T-helper 1 cell treated with Interleukin-12 subunit alpha and Interleukin-12 subunit beta and Interleukin-4 antibody, amounts not matched to agents 30 ng/mL and 1 ng/mL, for 36 hours (primary cell): ENCODE data around the gene LMF2. TPM values are rescaled to one million over a fixed set of nuclear protein-coding genes. Genes with fewer than 3 reads are reported as not detected.
"Not testable (repeated sequence)": the region's sequence is repeated elsewhere in the genome, so short reads cannot be mapped to it uniquely, and the experiment has no call there.

ENCODE experiments used
- intact Hi-C: fragments of 100-400 bp; cut with micrococcal nuclease; formaldehyde crosslinking; loops from one replicate; pipeline ENCODE4 v1.15.1; 2024
- total RNA-seq: library from RNA; stranded (reverse); gene quantifications from 2 replicates; pipeline ENCODE4 v1.2.3, GENCODE V29; 2022

Gene LMF2
- total RNA-seq, 1 donor from 2014 or later = 124 TPM

DNA sequence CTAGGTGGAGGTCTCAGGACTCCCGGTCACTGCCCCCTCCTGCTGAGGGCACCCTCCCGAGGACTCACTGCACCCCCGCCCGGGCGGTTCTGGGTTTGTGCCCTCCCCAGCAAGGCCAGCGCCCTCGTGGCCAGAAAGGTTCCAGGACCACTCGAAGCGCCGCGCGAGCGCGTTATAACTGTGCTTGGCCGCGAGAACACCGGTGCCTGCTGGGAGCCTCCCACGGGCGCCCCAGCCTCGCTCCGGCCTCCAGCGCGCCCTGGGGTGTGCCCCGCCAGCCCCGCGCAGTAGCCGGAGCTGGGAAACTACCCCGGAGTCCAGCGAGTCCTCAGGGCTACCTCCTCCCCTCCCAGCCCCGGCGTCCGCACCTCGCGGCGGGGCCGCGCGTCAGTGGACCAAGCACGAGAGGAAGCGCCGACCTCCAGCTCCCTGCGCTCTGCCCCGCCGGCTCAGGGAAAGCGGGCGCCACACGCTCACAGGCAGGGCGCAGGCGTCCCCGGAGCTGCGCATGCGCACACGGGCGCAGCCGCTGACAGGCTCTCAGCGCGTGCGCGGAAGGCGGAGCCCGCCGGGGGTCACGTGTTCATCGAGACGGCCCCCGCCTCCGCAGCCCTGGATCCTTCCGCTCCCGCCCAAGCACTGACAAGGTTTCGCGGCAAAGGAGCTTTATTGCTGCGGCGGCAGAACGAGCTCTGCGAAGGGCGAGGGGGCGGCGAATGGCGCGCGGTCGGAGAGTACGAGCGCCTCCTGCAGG lies 17.8 kb upstream of the LMF2 start, which contains the start of gene SCO2:
SCO2 (minus strand) TSS at position 495 of the 754 bp plus-strand sequence. CDS start 1,187 bp downstream, outside the sequence.
- intact Hi-C loops = loop anchor here (1.0 to 5.0 kb wide), 6 partner anchors 17 to 563 kb away; partner anchors contain the start of genes CHKB, NCAPH2 and PIM3

DNA sequence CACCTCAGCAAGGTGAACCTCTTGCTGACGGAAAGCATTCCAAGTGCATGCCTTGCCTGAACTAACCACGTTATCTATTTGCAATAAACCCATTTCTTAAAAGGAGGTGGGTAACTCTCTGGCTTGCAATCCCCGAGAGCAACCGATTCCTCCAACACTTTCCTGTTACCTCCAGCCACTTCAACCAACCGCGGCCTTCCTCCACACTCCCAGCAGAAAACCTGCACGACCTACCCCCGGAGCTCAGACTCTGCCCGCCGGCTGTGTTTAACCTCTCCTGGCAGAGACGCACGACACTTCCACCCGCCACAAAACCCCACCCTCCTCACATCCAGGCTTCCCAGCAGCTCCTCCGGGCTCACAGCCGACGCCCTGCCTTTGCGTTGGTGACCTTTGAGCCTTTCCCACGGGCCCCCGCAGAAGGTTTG lies 17.2 kb upstream of the LMF2 start:
- intact Hi-C loops = loop anchor here (1.0 to 5.0 kb wide), 6 partner anchors 16 to 562 kb away; partner anchors contain the start of genes CHKB, NCAPH2 and PIM3

DNA sequence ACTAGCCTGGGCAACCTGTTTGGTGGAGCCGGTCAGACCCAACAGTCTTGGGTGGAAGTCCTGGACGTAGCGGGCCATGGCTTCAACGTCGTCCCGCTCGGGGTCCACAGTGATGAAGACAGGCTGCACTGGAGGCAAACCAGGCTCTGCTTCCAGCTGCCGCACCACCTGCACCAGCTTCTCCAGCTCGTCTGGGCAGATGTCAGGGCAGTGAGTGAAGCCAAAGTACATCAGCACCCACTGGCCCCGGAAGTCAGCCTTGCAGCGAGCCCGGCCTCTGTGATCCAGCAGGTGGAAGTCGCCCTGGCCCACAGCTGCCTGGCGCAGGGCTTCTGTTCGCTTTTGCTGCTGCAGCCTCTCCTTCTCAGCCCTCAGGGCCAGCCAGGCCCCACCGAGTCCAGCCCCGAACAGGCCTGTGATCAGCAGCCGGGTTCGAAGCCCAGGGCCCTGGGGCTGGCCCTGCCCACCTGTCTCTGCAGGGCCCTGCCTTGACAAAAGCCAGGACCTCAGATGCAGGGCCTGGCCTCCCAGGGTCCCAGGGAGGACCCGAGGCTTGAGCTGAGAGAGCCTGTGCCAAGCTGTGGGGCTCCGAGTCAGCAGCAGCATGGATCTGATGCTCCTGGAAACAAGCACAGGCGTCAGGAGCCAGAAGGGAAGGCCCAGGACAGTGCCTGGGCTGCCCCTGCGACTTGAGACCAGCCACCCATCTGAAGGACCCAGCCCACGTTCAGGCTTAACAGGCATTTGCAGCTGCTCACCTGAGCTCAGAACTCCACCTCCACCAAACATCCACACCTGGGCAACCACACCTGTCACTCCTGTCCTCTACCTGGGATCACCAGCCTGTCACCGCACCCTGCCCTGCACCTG lies 16.5 kb upstream of the LMF2 start:
- intact Hi-C loops = no loop called here

DNA sequence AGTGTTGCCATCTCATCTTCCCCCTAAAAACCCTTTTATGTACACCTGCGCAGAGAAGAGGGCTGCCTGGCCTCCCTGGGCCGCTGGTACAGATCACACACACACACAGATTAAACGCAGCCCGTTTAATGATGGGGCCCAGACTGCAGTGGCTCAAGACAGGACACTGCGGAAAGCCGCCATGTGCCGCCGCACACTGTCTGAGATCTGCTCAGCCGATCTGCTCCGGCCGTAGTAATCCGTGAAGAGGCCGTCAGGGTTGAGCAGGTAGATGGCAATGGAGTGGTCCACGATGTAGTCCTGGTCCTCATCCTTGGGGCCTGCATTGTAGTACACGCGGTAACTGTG lies 15.9 kb upstream of the LMF2 start:
- intact Hi-C loops = no loop called here

DNA sequence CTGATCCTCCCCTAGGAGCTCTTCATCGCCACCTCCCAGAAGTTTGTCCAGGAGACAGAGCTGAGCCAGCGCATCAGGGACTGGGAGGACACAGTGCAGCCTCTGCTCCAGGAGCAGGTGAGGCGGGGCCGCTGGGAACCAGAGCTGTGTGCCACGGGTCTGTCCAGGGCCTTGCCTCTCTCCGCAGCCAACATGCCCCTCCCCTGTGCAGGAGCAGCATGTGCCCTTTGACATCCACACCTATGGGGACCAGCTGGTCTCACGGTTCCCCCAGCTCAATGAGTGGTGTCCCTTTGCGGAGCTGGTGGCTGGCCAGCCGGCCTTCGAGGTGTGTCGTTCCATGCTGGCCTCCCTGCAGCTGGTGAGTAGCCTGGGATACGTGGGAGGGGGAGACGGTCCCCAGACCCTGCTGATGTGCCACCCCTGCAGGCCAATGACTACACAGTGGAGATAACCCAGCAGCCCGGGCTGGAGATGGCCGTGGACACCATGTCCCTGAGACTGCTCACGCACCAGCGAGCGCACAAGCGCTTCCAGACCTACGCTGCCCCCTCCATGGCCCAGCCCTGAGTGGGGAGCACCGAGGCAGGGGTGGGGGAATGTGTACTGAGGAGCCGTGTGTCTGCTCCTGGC lies 15.4 kb upstream of the LMF2 start:
- intact Hi-C loops = no loop called here

DNA sequence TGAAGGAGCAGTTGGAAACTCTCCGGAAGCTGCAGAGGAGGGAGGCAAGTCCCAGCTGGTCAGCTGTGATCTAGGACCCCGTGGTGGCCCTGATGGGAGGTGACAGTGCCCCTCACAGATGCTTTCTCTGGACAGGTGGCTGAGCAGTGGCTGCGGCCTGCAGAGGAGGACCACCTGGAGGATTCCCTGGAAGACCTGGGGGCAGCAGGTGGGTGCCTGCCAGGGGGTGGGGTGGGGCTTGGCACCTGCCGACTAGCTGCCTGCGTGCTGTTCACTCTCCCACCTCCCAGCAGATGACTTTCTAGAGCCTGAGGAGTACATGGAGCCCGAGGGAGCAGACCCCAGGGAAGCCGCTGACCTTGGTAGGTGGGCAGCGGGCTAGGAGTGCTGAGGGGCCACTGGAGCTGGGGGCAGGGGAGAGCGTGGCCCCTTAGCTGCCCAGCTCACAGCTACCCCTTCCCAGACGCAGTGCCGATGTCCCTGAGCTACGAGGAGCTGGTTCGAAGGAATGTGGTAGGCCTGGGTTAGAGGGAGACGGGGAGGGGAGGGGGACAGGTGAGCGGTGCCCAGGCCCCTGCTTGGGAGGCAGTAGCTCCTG lies 14.8 kb upstream of the LMF2 start:
- intact Hi-C loops = no loop called here

DNA sequence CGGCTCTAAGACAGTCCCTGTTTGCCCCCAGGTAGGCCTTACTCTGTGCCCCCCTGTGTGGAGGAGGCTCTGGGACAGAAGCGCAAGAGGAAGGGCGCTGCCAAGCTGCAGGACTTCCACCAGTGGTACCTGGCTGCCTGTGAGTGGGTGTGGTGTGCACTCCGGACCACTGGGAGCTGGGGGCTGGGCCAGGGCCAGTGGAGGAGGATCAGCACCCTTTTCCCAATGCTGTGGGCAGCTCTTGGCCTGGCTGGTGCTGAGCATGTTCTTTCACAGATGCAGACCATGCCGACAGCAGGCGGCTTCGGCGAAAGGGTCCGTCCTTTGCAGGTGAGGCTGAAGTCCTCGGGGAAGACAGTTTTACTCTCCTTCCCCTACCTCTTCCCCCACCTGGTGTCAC lies 14.2 kb upstream of the LMF2 start:
- intact Hi-C loops = no loop called here

DNA sequence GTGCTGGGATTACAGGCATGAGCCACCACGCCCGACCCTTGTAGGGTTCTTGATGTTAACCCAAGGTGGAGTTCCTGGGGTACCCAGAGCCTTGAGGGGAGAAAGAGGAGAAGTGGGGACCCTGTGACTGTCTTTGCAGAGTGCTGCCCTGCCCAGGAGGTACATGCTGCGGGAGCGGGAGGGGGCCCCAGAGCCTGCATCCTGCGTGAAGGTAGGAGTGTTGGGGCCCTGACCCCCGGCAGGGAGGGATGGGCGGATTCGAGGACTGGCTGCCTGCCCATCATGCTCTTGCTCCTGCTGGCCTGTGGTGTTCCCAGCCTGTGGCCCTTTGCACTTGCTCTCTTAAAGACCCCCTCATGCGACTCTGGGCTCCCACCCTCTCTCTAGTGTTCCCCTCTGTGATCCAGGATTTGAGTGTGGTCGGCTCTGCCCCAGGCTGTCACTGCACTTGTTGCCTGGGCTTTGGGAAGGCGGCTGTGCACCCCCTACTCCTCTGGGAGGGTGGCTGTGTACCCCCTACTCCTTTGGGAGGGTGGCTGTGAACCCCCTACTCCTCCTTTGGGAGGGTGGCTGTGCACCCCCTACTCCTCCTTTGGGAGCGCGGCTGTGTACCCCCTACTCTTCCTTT lies 13.4 kb upstream of the LMF2 start:
- intact Hi-C loops = no loop called here

DNA sequence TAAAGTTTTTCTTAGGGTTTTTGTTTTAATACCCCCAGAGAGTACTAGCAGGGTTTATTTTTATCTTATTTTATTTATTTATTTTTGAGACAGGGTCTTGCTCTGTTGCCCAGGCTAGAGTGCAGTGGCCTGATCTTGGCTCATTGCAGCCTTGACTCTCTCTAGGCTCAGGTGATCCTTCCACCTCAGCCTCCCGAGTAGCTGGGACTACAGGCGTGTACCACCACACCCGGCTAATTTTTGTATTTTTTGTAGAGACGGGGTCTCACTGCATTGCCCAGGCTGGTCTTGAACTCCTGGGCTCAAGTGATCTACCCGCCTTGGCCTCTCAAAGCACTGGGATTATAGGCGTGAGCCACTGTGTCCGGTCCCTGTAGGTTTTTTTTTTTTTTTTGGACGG lies 12.7 kb upstream of the LMF2 start:
- intact Hi-C loops = not testable (repeated sequence)

DNA sequence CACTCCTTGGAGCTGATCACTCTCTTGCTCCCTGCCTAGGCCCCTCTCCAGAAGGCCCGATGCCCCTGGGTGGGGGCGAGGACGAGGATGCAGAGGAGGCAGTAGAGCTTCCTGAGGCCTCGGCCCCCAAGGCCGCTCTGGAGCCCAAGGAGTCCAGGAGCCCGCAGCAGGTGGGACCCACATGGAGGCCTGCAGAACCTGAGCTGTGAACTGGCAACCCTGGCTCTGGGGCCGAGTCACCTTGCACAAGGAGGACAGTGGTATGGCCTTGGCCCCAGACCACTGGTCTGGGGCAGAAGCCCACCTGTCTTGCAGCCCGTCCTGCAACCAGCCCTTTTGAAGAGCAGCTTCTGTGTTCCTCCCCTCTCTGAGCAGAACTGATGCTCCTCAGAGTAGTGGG lies 11.6 kb upstream of the LMF2 start:
- intact Hi-C loops = no loop called here

DNA sequence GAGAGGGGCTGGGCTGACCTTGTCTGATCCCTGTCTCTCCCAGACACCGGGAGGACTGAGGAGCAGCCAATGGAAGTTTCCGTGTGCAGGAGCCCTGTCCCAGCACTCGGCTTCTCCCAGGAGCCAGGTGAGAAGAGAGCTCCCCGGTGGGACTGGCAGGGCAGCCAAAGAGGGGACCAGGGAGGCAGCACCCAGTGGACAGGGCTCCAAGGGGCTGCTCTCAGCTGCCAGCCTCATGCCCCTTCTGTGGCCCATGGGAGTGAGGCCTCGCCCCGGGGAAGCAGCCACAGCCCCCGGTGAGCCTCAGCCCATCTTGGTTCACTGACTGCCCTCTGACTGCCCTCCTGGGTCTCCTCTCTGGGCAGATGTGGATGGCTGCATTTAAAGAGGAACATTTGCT lies 11.1 kb upstream of the LMF2 start:
- intact Hi-C loops = no loop called here

DNA sequence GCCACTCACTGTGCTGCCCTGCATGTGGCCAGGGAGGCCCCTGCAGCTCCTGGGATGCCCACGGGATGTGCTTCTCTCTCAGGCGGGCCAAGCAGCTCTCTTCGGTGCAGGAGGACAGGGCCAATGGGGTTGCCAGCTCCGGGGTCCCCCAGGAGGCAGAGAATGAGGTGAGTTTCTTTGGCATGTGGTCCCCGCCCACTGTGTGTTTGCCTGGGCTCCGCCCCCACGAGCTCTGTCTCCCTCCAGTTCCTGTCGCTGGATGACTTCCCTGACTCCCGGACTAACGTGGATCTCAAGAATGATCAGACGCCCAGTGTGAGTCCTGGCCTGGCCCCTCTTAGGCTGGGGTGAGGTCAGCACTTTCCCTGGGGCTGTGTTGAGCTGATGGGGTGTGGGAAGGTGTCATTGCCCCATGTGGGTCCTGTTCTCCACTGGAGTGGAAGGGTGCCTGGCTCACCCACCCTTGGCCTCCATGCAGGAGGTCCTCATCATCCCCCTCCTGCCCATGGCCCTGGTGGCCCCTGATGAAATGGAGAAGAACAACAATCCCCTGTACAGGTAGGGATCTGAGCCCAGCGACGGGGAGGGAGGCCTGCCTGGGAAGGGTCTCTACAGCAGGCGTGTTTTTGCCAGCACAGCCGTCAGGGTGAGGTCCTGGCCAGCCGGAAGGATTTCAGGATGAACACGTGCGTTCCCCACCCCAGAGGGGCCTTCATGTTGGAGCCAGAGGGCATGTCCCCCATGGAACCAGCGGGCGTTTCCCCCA lies 10.2 kb upstream of the LMF2 start:
- intact Hi-C loops = no loop called here

DNA sequence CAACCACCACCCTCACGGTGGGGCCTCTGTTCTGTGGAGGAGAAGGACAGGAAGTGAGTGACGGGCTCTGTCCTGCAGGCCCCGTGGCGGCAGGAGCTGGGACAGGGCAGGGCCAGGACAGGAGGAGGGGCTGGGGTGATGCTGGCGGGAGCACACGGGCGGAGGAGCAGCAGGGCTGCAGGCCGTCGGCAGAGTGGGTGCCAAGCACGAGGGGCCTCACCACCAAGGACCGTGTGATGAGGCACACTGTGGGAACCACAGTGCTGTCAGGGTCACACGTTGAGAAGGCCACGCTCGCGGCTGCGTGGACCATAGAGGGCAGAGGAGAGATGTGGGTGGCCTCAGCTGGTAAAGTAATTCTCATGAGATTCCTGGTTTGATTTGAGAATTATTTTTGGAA lies 9.4 kb upstream of the LMF2 start:
- intact Hi-C loops = no loop called here

DNA sequence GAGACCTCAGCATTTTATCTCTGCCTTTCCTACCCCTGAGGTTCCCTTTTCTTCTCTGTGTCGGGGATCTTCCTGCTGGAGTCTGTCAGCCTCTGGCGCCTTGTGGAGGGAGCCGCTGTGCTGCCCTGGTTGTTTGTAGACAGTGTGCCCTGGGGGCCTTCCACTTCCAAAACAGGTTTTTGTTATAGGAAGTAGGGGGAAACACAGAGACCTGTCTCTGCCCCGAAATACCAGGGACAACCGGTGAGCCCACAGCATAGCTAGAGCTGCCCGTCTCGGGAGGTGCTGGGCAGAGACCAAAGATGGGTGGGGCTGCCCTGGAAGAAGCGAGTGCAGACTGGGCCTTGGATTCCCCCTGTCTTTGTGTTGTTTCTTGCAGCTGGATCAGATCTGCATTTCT lies 8.6 kb upstream of the LMF2 start:
- intact Hi-C loops = no loop called here

DNA sequence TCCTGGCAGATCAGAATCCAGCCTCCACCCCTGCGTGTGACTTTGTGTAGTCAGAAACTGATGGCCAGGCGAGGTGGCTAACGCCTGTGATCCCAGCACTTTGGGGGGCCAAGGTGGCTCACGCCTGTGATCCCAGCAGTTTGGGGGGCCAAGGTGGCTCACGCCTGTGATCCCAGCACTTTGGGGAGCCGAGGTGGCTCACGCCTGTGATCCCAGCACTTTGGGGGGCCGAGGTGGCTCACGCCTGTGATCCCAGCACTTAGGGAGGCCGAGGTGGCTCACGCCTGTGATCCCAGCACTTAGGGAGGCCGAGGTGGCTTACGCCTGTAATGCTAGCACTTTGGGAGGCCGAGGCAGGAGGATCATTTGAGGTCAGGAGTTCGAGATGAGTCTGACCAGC lies 5.7 kb upstream of the LMF2 start:
- intact Hi-C loops = no loop called here

DNA sequence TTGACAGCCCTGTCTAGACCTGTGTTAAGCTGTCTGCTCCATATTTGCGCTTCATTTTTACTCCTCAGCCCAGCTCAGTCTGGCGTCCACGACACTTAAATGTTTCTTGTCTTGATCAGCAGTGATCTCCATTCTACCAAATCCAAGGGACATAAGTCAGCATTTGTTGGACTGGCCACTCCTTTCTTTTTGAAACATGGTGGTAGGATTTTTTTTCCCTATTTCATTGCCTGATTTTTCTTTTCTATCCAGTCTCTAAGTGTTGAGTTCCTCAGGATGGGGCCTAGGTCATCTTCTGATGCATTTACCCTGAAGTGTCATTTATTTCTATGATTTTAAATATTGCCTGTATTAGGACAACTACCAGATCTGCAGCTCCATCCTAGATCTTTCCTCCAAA lies 1.4 kb upstream of the LMF2 start:
- intact Hi-C loops = loop anchor here (1.0 to 5.0 kb wide), 8 partner anchors 16 to 317 kb away; partner anchors contain the start of genes ARSA, CHKB, MAPK11 and SCO2

DNA sequence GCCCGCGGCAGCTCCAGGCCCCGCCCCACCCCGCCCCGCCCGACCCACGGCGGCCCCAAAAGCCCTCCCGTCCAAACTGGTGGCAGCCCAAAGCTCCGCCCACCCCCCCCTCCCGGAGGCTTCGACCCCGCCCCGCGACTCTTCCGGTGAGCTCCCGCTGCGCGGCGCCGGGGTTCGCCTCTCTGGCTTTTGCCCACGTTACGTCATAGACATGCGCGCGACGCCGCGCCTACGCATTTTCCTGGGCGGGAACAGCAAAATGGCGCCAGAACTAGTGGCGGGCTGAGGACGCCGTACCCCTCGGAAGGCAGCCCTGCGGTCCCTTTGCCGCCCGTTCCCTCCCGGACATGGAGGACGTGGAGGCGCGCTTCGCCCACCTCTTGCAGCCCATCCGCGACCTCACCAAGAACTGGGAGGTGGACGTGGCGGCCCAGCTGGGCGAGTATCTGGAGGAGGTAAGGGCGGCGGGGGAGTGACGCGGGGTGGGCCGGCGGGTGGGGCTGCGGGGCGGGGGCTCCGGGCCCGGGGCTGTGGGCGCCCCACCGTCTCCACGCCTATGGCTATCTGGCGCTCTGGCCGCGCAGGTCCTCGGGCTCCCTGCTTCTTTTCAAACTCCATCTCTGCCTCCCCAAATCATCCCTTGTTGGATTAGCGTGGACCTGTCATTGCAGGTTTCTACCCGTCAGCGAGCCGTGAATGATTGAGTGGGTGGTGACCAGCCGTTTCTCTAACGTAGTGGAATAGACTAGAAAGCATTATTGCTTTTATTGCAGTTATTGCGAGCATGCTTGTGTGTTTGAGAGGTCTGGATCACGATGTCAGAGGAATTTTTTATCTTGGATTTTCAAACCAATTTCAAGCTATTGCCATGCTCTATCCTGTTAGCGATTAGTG lies 736 bp upstream of the LMF2 start, which contains the start of gene NCAPH2:
NCAPH2 (plus strand) TSS at position 234 of the 894 bp plus-strand sequence; CDS start at position 348, 114 bp downstream.
- intact Hi-C loops = loop anchor here (1.0 to 5.0 kb wide), 12 partner anchors 17 to 316 kb away; partner anchors contain the start of genes ARSA, CHKB, MAPK11 and PPP6R2

DNA sequence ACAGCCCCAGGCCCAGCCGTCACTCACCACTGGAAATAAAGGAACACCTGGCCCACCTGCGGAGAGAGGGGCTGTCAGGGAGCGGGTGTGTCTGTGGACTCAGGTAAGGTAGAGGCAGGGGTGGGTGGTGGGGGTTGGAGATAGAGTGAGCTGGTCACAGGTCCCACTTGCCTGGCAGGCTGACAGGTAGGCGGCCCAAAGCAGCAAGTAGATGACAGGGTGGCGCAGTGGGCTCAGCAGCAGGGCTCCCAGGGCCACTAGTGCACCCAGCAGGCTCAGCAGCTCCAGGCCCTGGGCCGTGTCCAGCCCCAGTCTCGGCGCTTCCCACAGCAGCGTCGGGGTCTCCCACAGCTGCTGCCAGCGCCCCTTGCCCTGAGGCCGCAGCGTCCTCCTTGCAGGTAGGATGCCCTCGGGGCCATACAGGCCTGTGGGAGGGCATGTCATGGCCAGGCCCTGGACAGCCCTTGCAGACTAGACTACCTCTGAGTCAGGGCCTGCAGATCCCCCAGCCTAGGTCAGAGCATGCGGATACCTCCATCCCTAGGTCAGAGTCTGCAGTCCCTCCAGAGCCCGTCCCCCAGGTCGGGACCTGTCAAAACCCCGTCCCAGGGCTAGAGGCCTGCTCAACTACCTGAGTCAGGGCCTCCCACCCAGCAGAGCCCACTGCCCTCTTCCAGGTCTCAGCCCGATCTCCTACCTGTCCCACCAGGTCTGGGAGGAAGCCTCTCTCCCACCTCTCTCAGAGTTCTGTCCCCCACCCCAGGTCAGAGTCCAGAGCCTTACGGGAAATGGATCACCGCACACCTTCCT lies 686 bp downstream of the LMF2 start:
- intact Hi-C loops = loop anchor here (1.0 to 5.0 kb wide), 6 partner anchors 32 to 315 kb away; partner anchors contain the start of genes MAPK11, PPP6R2 and SBF1
